Ureter (tissue), 1 donor: Measurements from ENCODE around the gene PARP8. TPM values are rescaled to one million over a fixed set of nuclear protein-coding genes. Genes with fewer than 3 reads are reported as not detected.

ENCODE experiments used
- total RNA-seq: library from RNA; stranded (reverse); gene quantifications from one replicate; pipeline ENCODE4 v1.2.4, GENCODE V29; 2023
- donor health status: DM: yes; HTN: yes; CAD: no.

PARP8 gene
- total RNA-seq, 1 donor from 2014 or later: 58.4 TPM

Other genes starting within 250 kb of the PARP8 start
- 16.1 TPM for gene EMB, start 225.3 kb upstream of the PARP8 start, total RNA-seq